NK-92 treated with Interleukin-12 subunit alpha and Interleukin-12 subunit beta, amount 100 ng/mL, for 24 hours (cell line): ENCODE data around the gene ZNF605.
A peak's percentile ranks its signal among the peaks of the same experiment; 100 is the strongest.
"Not testable (repeated sequence)": the region's sequence is repeated elsewhere in the genome, so short reads cannot be mapped to it uniquely, and the experiment has no call there.

Experiments used
- DNase-seq: peaks from one replicate; lab custom pipeline; 2025; lab: John Stamatoyannopoulos, UW

ZNF605 gene

DNA sequence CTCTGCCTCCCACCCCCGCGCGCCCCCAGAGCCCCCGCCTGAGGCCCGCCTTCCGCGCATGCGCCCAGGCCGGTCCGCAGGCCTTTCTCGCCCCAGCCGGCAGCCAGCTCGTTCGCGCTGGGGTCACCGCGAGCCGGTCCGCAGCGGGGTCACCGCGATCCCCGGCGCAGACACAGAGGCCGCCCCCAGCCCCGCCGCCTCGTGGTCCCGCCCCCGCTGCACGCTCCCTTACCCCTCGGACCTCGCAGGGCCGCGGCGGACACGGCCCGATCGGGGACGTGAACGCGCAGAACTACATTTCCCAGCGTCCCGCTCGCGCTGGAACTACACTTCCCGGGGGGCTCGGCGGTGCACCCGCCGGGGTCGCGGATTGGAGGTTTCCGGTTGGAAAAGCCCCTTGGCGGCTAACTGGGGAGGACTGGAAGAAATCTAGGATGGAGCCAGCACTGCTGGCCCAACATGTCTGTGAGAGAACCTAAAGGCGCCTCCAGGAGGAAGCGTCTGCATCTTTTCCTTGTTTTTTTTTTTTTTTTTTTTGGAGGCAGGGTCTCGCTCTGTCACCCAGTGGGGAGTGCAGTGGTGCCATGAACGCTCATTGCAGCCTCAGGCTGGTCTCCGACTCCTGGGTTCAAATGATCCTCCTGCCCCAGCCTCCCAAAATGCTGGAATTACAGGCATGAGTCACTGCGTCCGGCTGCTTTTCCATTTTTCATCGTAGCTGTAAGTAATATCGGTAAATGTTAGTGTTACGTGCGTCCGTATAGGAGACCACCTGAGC, at the start of gene ZNF605:
Gene ZNF605 (minus strand): TSS at position 296 of the 778 bp plus-strand sequence. CDS start 10,671 bp downstream, outside the sequence.
- DNase-seq, result no peak

DNA sequence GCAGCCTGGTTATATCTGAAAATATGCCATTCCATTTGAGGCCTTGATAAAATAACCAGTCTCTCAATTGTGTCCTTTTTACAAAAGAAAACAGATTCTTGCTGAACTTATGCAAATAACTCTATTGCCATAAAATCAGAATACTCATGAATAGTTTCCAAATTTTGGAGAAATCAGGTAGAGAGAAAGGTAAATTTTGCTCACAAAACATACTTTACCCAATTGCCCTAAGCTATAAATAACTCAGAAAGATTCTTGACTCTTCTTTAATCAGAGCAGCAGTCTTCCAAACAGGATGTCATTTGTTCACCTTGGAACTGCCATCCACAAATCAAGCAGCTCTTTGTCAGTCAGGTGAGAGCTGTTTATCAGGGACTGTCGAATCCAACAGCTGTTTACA, 42.6 kb upstream of the ZNF605 start:
- DNase-seq, result no peak

DNA sequence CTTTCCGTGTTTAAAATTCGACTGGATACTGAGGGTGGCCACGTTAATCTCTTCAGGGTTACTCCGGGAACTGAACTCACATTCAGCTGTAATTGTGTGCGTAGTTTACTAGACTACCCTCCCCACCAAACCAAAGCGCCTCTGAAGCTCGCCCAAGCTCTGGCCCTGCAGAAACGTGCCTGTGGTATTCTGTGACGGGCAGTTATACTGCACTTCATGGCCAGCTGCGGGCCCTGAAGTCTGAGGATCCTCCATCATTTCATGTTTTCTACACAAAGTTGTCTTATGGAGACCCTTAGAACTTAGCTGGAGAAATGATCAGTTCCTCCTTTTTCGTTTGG, 30.7 kb upstream of the ZNF605 start:
- DNase-seq, result no peak

DNA sequence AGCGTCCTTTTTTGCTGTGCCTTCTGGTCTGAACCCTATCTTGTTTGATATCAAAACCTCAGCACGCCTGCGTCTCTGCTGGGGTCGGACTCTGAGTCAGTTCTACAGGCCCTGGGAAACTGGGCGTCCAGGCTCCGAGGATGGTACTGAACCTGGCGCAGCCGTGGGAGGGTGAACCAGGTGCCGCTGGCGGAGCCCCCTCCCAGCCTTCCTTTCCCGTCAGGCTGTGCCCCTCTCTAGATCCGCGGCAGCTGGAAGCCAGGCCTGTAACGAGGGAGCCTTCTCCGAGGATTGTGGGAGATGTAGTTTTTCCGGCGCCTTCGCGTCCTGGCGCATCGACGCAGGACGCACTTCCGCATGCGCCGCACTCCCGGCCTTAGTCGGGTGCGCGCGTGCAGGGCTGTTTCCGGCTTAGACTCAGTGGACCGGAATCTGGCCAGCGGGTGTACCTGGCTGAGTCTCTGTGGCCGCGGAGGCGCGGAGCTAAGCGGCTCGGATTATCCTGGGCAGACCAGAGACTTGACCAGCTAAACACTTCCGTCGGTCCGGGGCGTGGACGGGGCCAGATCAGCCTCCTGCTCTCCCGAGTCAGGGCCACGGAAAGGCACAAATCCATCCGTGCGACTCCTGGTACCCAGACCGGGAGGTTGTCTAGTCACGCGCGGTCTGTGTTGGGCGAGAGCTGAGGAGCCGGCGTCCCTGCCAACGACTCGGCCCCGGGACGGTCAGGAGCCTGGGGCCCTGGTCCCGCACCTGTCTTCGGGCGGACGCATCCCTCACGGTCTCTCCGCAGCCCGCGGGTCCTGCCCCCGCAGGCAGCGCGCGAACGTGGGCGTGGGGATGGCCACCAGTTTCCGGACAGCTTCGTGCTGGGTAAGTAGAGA, 30.1 kb upstream of the ZNF605 start, which contains the start of gene ZNF26:
Gene ZNF26 (plus strand): TSS at position 367 of the 884 bp plus-strand sequence. CDS start 474 bp downstream, at position 841.
- peak; percentile 33 for DNase-seq

DNA sequence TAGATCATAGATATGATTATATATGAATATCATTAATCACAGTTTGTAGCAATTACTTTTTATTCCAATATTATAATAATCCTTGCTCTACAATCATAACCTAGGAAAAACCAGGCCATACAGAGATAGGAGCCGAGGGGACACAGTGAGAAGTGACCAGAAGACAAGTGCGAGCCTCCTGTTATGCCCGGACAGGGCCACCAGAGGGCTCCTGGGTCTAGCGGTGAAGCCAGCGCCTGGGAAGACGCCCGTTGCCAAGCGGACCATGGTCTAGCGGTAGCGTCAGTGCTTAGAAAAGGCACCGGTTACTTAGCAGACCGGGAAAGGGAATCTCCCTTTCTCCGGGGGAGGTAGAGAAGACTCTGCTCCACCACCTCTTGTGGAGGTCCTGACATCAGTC, 20.8 kb upstream of the ZNF605 start:
- not testable (repeated sequence) for DNase-seq

DNA sequence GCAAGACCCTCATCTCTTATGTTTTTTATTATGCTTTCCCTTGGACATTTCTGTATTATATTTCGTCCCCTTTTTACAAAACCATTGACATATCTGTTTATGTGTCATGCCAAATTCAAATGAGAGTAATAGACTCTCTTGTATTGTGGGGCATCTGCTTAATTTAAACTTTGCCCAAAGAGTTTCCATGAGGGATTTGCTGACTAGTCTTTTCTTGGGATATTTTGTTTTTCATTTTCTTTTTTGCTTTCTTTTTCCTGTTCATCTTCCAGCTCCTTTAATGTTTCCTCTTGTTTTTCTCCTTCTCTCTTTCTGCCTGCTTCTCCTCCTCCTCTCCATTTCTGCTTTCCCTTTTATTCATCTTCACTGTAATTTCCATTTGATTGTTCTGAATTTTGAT, 16.3 kb upstream of the ZNF605 start:
- DNase-seq, result no peak

DNA sequence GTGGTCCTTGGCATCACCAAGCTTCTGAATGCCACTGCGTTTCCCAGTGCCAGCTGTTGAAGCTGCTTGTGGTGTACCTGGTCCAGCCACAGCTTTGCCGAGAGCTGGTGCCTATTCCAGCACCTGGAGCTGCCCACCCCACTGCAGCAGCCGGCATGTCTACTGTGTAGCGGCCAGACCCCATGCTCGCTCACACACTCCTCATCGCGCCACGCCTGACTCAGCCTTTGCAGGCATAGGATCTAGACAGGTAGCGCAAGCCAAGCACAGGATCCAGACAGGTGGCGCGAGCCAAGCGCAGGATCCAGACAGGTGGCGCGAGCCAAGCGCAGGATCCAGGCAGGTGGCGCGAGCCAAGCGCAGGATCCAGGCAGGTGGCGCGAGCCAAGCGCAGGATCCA, 11.6 kb upstream of the ZNF605 start:
- DNase-seq, result no peak

DNA sequence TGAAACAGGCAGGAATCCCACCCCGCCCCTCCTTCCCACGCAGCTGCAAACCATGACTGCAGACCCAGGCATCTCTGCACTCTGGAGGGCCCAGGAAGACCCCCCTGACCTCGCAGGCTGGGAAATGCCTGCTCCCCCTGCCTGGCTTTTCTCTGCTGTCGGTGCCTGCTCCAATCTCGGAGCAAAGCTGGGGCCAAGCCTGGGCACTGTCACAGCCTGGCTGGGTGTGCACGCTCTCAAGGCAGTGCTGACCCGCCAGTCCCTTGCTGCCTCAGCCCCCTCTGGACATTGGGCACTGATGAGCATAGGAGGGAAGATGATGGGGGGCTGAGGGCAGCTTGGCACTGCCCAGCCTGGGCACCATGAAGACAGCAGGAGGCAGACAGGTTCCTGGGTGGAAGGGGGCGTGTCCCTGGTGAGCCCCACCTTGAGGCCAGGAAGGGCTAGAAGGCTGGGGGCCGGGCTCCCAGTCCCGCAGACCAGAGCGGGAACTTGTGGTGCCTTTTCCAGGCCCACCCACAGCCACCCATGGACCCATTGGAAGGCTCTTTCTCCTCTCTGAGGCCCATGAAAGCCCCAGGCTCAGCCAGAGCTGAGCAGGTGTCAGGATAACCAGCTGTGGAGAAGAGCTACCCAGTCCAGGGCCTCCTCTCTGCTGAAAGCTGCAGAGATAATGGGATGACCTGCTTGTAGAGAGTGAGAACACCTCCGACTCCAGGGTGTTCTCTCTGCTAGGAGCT, 10.7 kb upstream of the ZNF605 start:
- DNase-seq, result no peak

DNA sequence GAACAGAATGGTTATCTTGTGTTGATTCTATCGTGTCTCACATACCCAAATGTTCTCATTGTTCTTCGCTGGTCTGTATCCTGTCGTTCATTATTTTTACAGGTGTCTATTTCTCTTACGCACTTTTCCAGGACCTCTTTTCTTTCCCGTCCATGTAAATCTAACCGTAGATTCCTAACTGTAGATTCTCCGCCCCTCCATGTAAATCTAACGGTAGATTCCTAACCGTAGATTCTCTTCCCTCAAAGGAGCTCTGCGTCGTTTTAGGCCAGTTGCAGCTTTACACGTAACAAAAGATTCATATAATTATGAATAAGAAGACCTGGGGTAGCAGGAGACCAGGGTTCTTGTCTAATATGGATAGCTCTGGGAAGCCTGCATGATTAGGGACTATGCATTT, 9.7 kb upstream of the ZNF605 start:
- DNase-seq, result no peak

DNA sequence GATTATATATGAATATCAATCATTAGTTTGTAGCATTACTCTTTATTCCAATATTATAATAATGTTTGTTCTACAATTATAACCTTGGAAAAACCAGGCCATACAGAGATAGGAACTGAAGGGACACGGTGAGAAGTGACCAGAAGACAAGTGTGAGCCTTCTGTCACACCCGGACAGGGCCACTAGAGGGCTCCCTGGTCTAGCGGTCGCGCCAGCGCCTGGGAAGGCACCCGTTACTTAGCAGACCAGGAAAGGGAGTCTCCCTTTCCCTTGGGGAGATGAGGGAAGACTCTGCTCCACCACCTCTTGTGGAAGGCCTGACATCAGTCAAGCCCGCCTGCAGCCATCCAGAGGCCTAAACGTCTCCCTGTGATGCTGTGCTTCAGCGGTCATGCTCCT, 7.8 kb upstream of the ZNF605 start:
- not testable (repeated sequence) for DNase-seq

DNA sequence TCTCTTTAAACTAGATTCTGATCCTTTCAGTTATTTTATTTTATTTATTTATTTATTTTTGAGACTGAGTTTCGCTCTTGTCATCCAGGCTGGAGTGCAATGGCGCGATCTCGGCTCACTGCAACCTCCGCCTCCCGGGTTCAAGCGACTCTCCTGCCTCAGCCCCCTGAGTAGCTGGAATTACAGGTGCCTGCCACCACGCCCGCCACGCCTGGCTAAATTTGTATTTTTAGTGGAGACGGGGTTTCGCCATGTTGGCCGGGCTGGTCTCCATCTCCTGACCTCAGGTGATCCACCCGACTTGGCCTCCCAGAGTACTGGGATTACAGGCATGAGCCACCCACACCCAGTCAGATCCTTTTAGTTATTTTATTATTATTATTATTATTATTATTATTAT, 5.7 kb upstream of the ZNF605 start:
- DNase-seq, result not testable (repeated sequence)

DNA sequence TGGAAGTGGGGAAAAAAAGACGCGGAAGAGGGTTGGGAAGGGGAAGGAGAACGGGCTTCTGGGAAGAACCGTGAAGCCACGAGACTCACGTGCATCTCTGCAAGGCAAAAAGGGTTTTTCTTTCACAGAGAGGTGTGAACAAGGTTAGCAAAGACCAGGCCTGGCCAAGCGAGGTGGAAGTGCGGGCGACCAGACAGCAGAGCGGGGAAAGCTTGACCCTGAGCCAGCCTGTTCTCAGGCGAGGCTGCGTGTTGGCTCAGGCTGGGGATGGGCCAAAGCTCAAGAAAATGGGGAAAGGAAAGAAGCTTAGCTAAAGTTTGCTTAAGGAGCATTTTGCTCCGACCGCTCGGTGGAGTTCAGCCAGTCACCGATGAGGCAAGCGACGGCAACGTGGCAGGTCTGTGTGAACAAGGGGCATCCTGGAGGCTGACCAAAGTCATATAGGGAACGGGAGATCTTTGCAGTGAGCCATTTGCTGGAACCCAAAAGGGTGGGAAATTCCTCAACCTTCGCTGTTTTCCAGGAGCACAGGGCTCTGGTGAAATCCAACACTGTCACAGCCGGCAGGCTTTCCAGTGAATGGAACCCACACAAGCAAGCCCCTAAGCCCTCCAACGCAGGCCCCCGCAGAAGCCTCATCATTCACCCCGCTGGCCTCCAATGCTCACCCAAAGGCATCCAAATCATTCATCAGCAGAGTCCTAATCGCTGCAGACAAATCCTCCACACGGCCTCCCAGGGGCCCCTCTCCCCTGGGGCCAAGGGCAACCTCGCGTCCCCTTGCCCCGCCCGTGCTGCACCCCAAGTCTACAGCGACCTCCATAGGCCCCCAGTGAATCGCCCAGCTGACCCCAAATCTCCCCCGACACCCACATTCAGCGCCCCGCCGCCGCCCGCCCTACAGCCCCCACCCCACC, 754 bp downstream of the ZNF605 start:
- no peak for DNase-seq

DNA sequence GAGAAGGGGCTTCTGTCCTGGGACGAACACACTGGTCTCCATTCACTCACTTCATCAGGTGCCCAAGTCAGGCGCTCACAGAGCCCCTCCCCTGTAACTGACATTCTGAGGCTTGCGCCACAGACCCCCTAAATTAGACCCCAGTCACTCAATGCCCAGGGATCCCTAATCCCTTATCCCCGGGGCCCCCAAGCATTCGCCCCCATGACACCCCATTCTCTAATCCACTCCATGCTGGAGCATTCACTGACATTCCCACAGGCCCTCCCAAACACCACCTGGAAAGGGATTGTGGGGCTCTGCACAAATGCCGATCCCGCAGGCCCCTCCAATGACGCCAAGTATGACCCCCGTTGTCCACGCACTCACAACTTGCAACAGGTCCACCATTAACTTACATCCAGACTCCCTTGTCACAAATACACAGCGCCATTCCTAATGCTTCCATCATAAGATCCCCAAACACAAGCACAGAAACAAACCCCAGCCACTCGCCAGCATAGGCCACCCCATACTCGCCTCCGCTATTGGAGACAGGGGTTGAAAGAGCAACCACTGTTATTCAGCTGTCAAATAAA, 1.5 kb downstream of the ZNF605 start:
- DNase-seq, result no peak

DNA sequence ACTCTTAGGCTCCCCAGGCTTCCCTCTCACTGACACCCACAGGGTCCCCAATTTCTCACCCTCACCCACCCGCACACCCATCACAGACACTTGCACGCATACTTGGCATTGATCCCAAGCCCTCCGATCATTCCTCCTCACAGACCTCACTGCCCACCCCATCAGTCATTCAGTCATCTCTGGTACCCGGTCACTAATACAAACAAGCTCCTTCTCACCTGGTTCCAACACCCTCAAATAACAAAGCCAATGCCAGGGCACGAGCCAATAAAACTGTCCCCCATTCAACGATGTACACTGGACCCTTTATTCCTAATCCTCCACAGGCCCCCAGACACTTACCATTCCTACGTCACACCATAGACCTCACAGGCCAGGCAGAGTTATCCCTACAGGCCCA, 2.3 kb downstream of the ZNF605 start:
- DNase-seq, result no peak

DNA sequence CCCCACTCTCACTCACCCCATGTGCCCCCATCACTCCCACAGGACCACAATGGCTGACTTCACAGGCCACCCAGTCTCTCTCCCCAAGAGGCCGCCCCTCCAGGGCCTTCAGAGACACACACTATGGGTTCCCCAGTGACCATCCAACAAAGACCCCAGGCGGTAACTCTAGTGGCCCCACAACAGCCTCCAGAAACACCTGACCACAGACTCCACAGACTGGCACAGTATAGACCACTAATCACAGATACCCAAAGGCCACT, 3.0 kb downstream of the ZNF605 start:
- DNase-seq, result no peak

DNA sequence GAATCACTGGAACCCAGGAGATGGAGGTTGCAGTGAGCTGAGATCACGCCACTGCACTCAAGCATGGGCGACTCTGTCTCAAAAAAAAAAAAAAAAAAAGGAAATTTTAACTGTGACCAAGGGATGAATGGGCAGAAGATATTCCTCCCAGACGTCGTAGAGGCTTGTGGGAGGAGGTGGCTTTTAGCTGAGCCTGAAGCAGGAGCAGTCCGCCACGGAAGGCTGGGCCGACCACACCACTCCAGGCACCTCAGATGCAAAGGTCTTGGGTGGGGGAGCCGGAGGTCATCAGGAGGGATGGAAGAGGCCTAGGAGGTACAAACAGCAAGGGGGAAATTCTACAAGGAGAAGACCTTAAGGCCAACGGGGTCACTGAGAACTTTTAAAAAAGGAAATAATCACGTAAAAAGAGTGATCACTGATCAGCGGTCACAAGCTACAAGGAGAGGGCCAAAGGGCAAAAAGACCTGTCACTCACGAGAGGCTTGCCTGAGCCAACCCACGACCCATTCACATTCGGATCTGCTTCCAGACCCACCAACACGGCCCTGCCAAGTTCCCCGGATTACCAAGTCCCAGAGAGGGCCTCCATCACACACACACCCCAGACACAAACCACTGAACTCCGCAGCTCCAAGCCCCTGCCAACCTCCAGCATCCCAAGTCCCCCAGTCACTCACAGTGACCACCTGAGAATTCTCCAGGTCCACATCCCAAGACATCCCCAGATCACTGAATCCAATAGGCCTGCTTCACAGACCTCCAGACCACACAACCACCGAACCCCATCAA, 3.5 kb downstream of the ZNF605 start:
- no peak for DNase-seq

DNA sequence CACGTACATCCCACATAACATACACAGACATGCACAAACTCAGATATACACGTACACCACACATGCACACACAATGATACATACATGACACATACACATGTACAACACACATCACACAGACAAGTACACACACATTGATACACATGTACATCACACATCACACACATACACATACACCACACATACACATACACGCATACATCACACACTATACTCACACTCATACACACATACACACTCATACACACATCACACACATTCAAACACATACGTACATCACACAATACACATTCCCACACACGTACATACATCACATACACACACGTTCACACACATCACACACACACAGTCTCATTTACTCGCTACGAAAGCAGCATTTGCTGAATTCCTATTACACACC, 4.5 kb downstream of the ZNF605 start:
- no peak for DNase-seq

DNA sequence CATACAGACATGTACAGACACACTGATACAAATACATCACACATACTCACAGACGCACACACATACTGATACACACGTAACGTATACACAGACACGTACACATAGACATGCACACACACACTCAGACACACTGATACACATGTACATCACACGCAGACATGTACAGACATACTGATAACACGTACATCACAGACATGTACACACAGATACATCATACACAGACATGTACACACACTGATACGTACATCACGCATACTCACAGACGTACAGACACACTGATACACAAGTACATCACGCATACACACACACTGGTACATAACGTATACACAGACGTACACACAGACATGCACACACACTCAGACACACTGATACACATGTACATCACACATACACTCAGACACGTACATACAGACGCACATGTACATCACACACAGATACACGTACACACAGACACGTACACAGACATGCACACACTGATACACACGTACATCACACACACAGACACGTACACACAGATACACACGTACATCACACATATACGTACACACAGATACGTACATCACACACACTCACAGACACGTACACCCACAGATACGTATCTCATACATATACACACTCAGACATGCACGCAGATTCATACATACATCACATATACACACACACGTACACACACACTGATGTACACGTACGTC, 5.1 kb downstream of the ZNF605 start:
- DNase-seq, result no peak

DNA sequence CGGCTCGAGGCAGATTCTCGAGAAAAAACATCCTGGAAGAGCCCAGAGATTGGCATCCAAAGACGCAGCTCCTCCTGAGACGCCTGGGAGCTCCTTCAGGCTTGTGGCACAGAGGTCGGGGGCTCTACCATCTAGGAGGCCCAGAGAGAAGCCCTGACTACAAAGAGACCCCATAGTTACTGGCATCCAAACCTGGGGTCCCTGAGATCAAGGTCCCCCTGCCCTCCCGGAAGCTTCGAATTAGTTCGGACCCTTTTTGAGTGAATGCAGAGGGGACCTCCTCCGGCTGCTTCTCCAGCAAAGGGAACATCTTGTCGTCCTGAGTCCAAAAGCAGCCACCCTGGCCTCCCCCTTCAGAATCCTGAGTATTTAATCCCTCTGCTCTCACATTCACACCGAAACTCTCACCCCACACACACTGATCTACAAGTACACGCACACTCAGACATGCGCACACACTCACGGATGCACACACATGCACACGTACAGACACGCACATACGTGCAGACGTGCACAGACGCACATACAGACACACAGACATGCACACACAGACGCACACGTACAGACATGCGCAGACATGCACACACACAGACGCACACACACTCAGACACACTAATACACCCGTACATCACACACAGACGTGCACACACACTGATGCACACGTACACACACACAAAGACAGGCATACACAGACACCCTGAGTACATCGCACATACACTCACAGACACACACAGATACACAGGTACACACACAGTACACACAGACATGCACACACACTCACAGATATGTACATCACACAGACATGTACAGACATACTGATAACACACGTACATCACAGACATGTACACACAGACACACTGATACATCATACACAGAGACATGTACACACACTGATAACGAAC, 5.9 kb downstream of the ZNF605 start:
- DNase-seq, result no peak
